Measurements from ENCODE around the gene TAB2. TPM values are rescaled to one million over a fixed set of nuclear protein-coding genes. Genes with fewer than 3 reads are reported as not detected.

The TAB2 gene
- total RNA-seq, 1 experiment from 2014 or later, result 43.6 TPM

DNA sequence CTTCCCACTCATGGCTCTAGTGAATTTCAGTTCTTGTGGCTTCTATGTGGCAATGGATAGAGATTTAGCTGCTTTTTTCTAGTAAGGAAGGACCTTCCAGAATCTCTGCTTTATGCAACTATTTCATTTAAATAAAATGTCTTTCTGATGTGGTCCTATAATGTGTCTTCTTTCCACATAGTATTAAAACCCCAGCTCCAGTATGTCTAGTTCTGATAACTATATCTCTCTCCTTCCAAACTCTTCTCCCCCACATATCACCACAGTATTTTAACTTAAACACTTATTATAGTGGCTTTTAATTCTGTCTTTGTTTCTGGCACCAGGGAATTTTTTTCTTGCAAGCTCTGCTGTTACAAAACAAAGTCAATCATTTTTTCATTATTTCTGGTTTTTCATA is 41.9 kb downstream of the TAB2 start:
- peaks cover 7% of the 10 kb centered on the region; the same call in 1 of the 2 replicates for H3K4me1 ChIP-seq
- H3K36me3 Mint-ChIP-seq (ENCODE audit: insufficient read depth, unreplicated experiment), result peaks cover 15% of the 10 kb centered on the region
- H3K27ac Mint-ChIP-seq (ENCODE audit: unreplicated experiment), result no peak overlapping the region
- no peak overlapping the region for H3K4me3 ChIP-seq (ENCODE audit: low read depth, low read length)
- no peak overlapping the region for H3K4me3 Mint-ChIP-seq (ENCODE audit: unreplicated experiment)
- H3K36me3 ChIP-seq (ENCODE audit: control insufficient read depth, insufficient read depth, low read length), result no peaks in the 10 kb centered on the region
- ChIA-PET POLR2A (no interaction called here), CTCF (no interaction called here)
- peaks cover 16% of the 10 kb centered on the region for H3K4me1 Mint-ChIP-seq (ENCODE audit: low read depth, unreplicated experiment)
- intact Hi-C loops (cut with micrococcal nuclease; ENCODE audit: unreplicated experiment), result no loop called here
- no peaks in the 10 kb centered on the region for H3K27me3 ChIP-seq (replicated peaks; ENCODE audit: control insufficient read depth, insufficient read depth, low read length)
- TF ChIP-seq, protein P1, sequence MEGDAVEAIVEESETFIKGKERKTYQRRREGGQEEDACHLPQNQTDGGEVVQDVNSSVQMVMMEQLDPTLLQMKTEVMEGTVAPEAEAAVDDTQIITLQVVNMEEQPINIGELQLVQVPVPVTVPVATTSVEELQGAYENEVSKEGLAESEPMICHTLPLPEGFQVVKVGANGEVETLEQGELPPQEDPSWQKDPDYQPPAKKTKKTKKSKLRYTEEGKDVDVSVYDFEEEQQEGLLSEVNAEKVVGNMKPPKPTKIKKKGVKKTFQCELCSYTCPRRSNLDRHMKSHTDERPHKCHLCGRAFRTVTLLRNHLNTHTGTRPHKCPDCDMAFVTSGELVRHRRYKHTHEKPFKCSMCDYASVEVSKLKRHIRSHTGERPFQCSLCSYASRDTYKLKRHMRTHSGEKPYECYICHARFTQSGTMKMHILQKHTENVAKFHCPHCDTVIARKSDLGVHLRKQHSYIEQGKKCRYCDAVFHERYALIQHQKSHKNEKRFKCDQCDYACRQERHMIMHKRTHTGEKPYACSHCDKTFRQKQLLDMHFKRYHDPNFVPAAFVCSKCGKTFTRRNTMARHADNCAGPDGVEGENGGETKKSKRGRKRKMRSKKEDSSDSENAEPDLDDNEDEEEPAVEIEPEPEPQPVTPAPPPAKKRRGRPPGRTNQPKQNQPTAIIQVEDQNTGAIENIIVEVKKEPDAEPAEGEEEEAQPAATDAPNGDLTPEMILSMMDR (IDR thresholded peaks at IDR 0.05; ENCODE audit: insufficient read depth in 1 of 2, low read depth in 1 of 2, low read length in 1 of 2, severe bottlenecking in 1 of 2, unreplicated experiment in 1 of 2), result no peak
- H3K27me3 Mint-ChIP-seq (ENCODE audit: insufficient read depth, unreplicated experiment), result no peaks in the 10 kb centered on the region
- BruUV-seq (replicated peaks), result no TSS peak
- H3K9me3 ChIP-seq, result no peaks in the 10 kb centered on the region
- no peak for DNase-seq
- no peaks in the 10 kb centered on the region for H3K9me3 Mint-ChIP-seq (ENCODE audit: unreplicated experiment)

DNA sequence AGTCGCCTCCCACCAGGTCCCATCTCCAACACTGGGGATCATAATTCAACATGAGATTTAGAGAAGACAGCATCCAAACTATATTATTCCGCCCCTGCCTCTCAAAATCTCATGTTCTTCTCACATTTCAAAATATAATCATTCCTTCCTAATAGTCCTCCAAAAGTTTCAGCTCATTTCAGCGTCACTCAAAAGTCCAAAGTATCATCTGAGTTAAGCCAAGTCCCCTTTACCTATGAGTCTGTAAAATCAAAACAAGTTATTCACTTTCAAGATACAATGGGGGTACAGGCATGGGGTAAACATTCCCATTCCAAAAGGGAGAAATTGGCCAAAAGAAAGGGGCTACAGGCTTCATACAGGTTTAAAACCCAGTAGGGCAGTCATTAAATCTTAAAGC is 43.0 kb downstream of the TAB2 start:
- no peaks in the 10 kb centered on the region for H3K27me3 ChIP-seq (replicated peaks; ENCODE audit: control insufficient read depth, insufficient read depth, low read length)
- intact Hi-C loops (cut with micrococcal nuclease; ENCODE audit: unreplicated experiment), result no loop called here
- Mint-ChIP-seq H3K36me3 (ENCODE audit: insufficient read depth, unreplicated experiment) (peaks cover 15% of the 10 kb centered on the region), H3K9me3 (ENCODE audit: unreplicated experiment) (no peaks in the 10 kb centered on the region), H3K4me1 (ENCODE audit: low read depth, unreplicated experiment) (peaks cover 18% of the 10 kb centered on the region), H3K27ac (ENCODE audit: unreplicated experiment) (no peak overlapping the region), H3K4me3 (ENCODE audit: unreplicated experiment) (no peak overlapping the region), H3K27me3 (ENCODE audit: insufficient read depth, unreplicated experiment) (no peaks in the 10 kb centered on the region)
- BruUV-seq (replicated peaks), result no TSS peak
- H3K4me1 ChIP-seq, result peaks cover 7% of the 10 kb centered on the region; the same call in 1 of the 2 replicates
- ChIA-PET CTCF (no interaction called here), POLR2A (no interaction called here)
- H3K9me3 ChIP-seq, result no peaks in the 10 kb centered on the region
- DNase-seq, result no peak
- TF ChIP-seq, protein P1 (IDR thresholded peaks at IDR 0.05; ENCODE audit: insufficient read depth in 1 of 2, low read depth in 1 of 2, low read length in 1 of 2, severe bottlenecking in 1 of 2, unreplicated experiment in 1 of 2), result no peak
- H3K4me3 ChIP-seq (ENCODE audit: low read depth, low read length), result no peak overlapping the region
- no peaks in the 10 kb centered on the region for H3K36me3 ChIP-seq (ENCODE audit: control insufficient read depth, insufficient read depth, low read length)

DNA sequence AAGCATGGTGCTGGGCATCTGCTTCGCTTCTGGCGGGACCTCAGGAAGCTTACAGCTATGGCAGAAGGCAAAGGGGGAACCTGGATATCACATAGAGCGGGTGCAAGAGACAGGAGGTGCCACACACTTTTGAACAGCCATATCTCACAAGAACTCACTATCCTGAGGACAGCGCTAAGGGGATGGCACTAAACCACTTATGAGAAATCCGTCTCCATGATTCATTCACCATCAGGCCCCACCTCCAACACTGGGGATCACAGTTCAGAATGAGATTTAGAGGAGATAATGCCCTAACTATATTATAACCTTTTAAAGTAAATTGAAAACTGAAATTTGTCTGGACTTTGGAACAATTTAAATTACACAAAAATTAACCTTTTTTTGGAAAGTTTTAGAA is 44.8 kb downstream of the TAB2 start:
- peaks cover 15% of the 10 kb centered on the region for H3K36me3 Mint-ChIP-seq (ENCODE audit: insufficient read depth, unreplicated experiment)
- POLR2A ChIA-PET, result no interaction called here
- peaks cover 18% of the 10 kb centered on the region for H3K4me1 Mint-ChIP-seq (ENCODE audit: low read depth, unreplicated experiment)
- no peak overlapping the region for H3K4me3 ChIP-seq (ENCODE audit: low read depth, low read length)
- intact Hi-C loops (cut with micrococcal nuclease; ENCODE audit: unreplicated experiment), result no loop called here
- CTCF ChIA-PET, result no interaction called here
- TF ChIP-seq, protein P1 (IDR thresholded peaks at IDR 0.05; ENCODE audit: insufficient read depth in 1 of 2, low read depth in 1 of 2, low read length in 1 of 2, severe bottlenecking in 1 of 2, unreplicated experiment in 1 of 2), result no peak
- no peak overlapping the region for H3K27ac Mint-ChIP-seq (ENCODE audit: unreplicated experiment)
- H3K27me3 ChIP-seq (replicated peaks; ENCODE audit: control insufficient read depth, insufficient read depth, low read length), result no peaks in the 10 kb centered on the region
- H3K27me3 Mint-ChIP-seq (ENCODE audit: insufficient read depth, unreplicated experiment), result no peaks in the 10 kb centered on the region
- BruUV-seq (replicated peaks), result no TSS peak
- no peaks in the 10 kb centered on the region for H3K36me3 ChIP-seq (ENCODE audit: control insufficient read depth, insufficient read depth, low read length)
- H3K9me3 ChIP-seq, result no peaks in the 10 kb centered on the region
- DNase-seq, result no peak
- no peaks in the 10 kb centered on the region for H3K9me3 Mint-ChIP-seq (ENCODE audit: unreplicated experiment)
- no peak overlapping the region for H3K4me3 Mint-ChIP-seq (ENCODE audit: unreplicated experiment)
- peaks cover 7% of the 10 kb centered on the region; the same call in 1 of the 2 replicates for H3K4me1 ChIP-seq

Measured in Caco-2 (cell line).